Mesenchymal stem cell (in vitro differentiated cells and primary cell): ENCODE data around the gene GARNL3.
A peak's percentile ranks its signal among the peaks of the same experiment; 100 is the strongest.

Source experiments
- DNase-seq: peaks from one replicate; pipeline ENCODE4 v3.0.0-alpha.2; 2013
- H2AFZ ChIP-seq: one replicate; pipeline ENCODE4 v1.6.1; 2013; ENCODE audit warnings: low read depth, mild to moderate bottlenecking, control low read depth, inconsistent platforms, low read length, moderate library complexity
- H2AK5ac ChIP-seq: 2 replicates; pipeline ENCODE4 v1.6.1; 2013; ENCODE audit warnings: low read length, moderate library complexity, mild to moderate bottlenecking, inconsistent platforms; ENCODE audit not compliant: severe bottlenecking
- H2BK120ac ChIP-seq: one replicate; pipeline ENCODE4 v1.6.1; 2013; ENCODE audit warnings: low read depth, mild to moderate bottlenecking, inconsistent platforms, low read length, moderate library complexity
- H2BK12ac ChIP-seq, 2 experiments: one replicate each; pipeline ENCODE4 v1.6.1; 2013; ENCODE audit warnings: inconsistent platforms in 2 of 2, low read length in 2 of 2, mild to moderate bottlenecking in 2 of 2, moderate library complexity in 2 of 2, control low read depth in 1 of 2
- H2BK15ac ChIP-seq: one replicate; pipeline ENCODE4 v1.6.1; 2013; ENCODE audit warnings: mild to moderate bottlenecking, low read depth, inconsistent platforms; ENCODE audit not compliant: poor library complexity, severe bottlenecking
- H2BK5ac ChIP-seq: 2 replicates; pipeline ENCODE4 v1.6.1; 2013; ENCODE audit warnings: low read depth, mild to moderate bottlenecking, low read length, control low read depth, inconsistent platforms; ENCODE audit not compliant: poor library complexity, severe bottlenecking
- H3K14ac ChIP-seq, 2 experiments: one replicate each; pipeline ENCODE4 v1.6.1; 2013; ENCODE audit warnings: inconsistent platforms in 2 of 2, low read length in 2 of 2, control low read depth in 1 of 2, mild to moderate bottlenecking in 1 of 2, moderate library complexity in 1 of 2
- H3K18ac ChIP-seq, 2 experiments: one replicate each; pipeline ENCODE4 v1.6.1; 2013; ENCODE audit warnings: inconsistent platforms in 2 of 2, low read length in 2 of 2, control low read depth in 1 of 2, low read depth in 1 of 2, mild to moderate bottlenecking in 1 of 2
- H3K23ac ChIP-seq, 2 experiments: one replicate each; pipeline ENCODE4 v1.6.1; 2013; ENCODE audit warnings: inconsistent platforms in 2 of 2, low read length in 2 of 2, mild to moderate bottlenecking in 2 of 2, moderate library complexity in 2 of 2, control low read depth in 1 of 2
- H3K27ac ChIP-seq: 2 replicates; pipeline ENCODE4 v1.5.1; 2013; ENCODE audit warnings: mild to moderate bottlenecking, moderate library complexity, low read length, control low read depth, inconsistent platforms; ENCODE audit not compliant: poor library complexity, severe bottlenecking
- H3K27me3 ChIP-seq, 2 experiments: 2 replicates each; pipeline versions ENCODE4 v1.6.1 to v1.7.0; 2013; ENCODE audit warnings: low read length in 2 of 2, mild to moderate bottlenecking in 2 of 2, moderate library complexity in 2 of 2, control low read depth in 1 of 2, inconsistent platforms in 1 of 2; ENCODE audit not compliant: control insufficient read depth in 1 of 2, insufficient read depth in 1 of 2
- H3K36me3 ChIP-seq, 2 experiments: 2 replicates each; pipeline versions ENCODE4 v1.6.1 to v1.7.0; 2013; ENCODE audit warnings: low read length in 2 of 2, control low read depth in 1 of 2, inconsistent platforms in 1 of 2, low read depth in 1 of 2, mild to moderate bottlenecking in 1 of 2; ENCODE audit not compliant: insufficient read depth in 2 of 2, control insufficient read depth in 1 of 2
- H3K4ac ChIP-seq, 2 experiments: one replicate each; pipeline ENCODE4 v1.6.1; 2013; ENCODE audit warnings: inconsistent platforms in 2 of 2, low read length in 2 of 2, mild to moderate bottlenecking in 2 of 2, moderate library complexity in 2 of 2, control low read depth in 1 of 2, low read depth in 1 of 2
- H3K4me1 ChIP-seq: 2 replicates; pipeline ENCODE4 v1.6.1; 2013; ENCODE audit warnings: low read depth, low read length, control low read depth; ENCODE audit not compliant: control insufficient read depth, insufficient read depth
- H3K4me2 ChIP-seq: 2 replicates; pipeline ENCODE4 v1.6.1; 2013; ENCODE audit warnings: low read length, mild to moderate bottlenecking, inconsistent platforms; ENCODE audit not compliant: poor library complexity, severe bottlenecking
- H3K4me3 ChIP-seq, 2 experiments: 2 replicates each; pipeline versions ENCODE4 v1.5.1 to v1.7.0; 2013; ENCODE audit warnings: low read length in 2 of 2, mild to moderate bottlenecking in 2 of 2, control low read depth in 1 of 2, low read depth in 1 of 2; ENCODE audit not compliant: insufficient read depth in 1 of 2
- H3K79me1 ChIP-seq: replicated peaks from 2 replicates; pipeline ENCODE4 v1.6.1; 2013; ENCODE audit warnings: mild to moderate bottlenecking, control low read depth, low read length, inconsistent platforms; ENCODE audit not compliant: poor library complexity, severe bottlenecking
- H3K9ac ChIP-seq: 2 replicates; pipeline ENCODE4 v1.7.0; 2013; ENCODE audit warnings: mild to moderate bottlenecking, low read length, moderate library complexity
- H3K9me3 ChIP-seq: 2 replicates; pipeline ENCODE4 v1.7.0; 2013; ENCODE audit warnings: mild to moderate bottlenecking, low read length; ENCODE audit not compliant: control insufficient read depth
- H4K8ac ChIP-seq: one replicate; pipeline ENCODE4 v1.6.1; 2013; ENCODE audit warnings: inconsistent platforms, mild to moderate bottlenecking, low read length, moderate library complexity
- H4K91ac ChIP-seq: one replicate; pipeline ENCODE4 v1.6.1; 2013; ENCODE audit warnings: mild to moderate bottlenecking, low read length, inconsistent platforms
- WGBS: methylation state at CpG from one replicate; pipeline ENCODE4 v1.1.7; 2013; ENCODE audit warnings: mixed read lengths; 5-methylcytosine and 5-hydroxymethylcytosine counted together

Gene GARNL3

DNA sequence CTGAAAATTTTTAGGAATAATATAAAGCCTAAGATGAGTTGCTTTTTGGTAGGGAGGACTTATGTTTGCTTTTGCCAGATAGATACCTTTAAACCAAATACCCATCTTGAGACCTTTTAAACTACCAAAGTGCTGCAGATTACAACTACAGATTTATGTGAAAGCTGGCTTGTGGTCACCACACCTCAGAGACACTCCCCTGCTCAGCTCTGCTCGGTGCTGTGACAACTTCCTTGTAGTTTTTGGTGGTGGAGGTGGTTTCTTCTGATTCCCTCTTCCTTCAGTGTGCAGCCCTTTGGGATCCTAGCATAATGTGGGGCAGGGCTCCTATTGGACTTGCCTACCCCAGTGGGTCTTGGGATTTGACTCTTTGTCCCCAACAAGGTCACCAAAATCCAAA, 29.2 kb downstream of the GARNL3 start:
- Histone ChIP-seq H3K4me3 (no peak overlapping the region), H3K18ac (no peak overlapping the region), H3K14ac (no peak overlapping the region), H2BK15ac (no peak overlapping the region), H3K23ac (no peak overlapping the region), H2BK5ac (no peak overlapping the region), H3K4me1 (no peaks in the 10 kb centered on the region), H2BK12ac (no peak overlapping the region), H3K4ac (no peak overlapping the region), H3K4me2 (no peak overlapping the region), H2AK5ac (no peak overlapping the region), H4K8ac (no peak overlapping the region), H3K79me1 (no peaks in the 10 kb centered on the region), H4K91ac (no peak overlapping the region), H3K9me3 (no peaks in the 10 kb centered on the region), H2AFZ (no peak overlapping the region), H2BK120ac (no peak overlapping the region), H3K9ac (no peak overlapping the region), H3K27me3 (peaks cover 0 to 62% of the 10 kb centered on the region in 2 experiments), H3K27ac (no peak overlapping the region), H3K36me3 (no peaks in the 10 kb centered on the region)
- DNase-seq = no peak
- 60% methylated on average over 1 of the region's 1 CpG for WGBS

GRCh38 chr9:127295005-127295404, 30.4 kb downstream of the GARNL3 start:
- H4K8ac ChIP-seq = no peak overlapping the region
- no peak overlapping the region for H2BK15ac ChIP-seq
- no peak overlapping the region for H3K4me3 ChIP-seq
- no peak overlapping the region for H2BK120ac ChIP-seq
- no peak overlapping the region for H3K18ac ChIP-seq
- no peak overlapping the region for H3K4ac ChIP-seq
- no peak for DNase-seq
- no peak overlapping the region for H2AFZ ChIP-seq
- no peaks in the 10 kb centered on the region for H3K4me1 ChIP-seq
- H2BK5ac ChIP-seq = no peak overlapping the region
- H3K27me3 ChIP-seq = peaks cover 0 to 50% of the 10 kb centered on the region in 2 experiments
- no peaks in the 10 kb centered on the region for H3K36me3 ChIP-seq
- H3K27ac ChIP-seq = no peak overlapping the region
- H2BK12ac ChIP-seq = peak overlapping the region in 1 of 2 experiments; percentile 24
- H4K91ac ChIP-seq = no peak overlapping the region
- no peak overlapping the region for H3K14ac ChIP-seq
- H2AK5ac ChIP-seq = no peak overlapping the region
- no peak overlapping the region for H3K9ac ChIP-seq
- WGBS = 93% methylated on average over 1 of the region's 1 CpG
- H3K79me1 ChIP-seq = no peaks in the 10 kb centered on the region
- no peak overlapping the region for H3K23ac ChIP-seq
- no peak overlapping the region for H3K4me2 ChIP-seq
- H3K9me3 ChIP-seq = no peaks in the 10 kb centered on the region

- DNase-seq = no peak
- Histone ChIP-seq H3K27ac (no peak overlapping the region), H3K4me1 (no peaks in the 10 kb centered on the region)
Observed at GRCh38 chr9:127300886-127301447, 36.4 kb downstream of the GARNL3 start.

GRCh38 chr9:127303830-127304229, 39.3 kb downstream of the GARNL3 start:
- H3K27me3 ChIP-seq = peaks cover 0 to 19% of the 10 kb centered on the region in 2 experiments
- no peaks in the 10 kb centered on the region for H3K36me3 ChIP-seq
- H4K8ac ChIP-seq = no peak overlapping the region

More at GRCh38 chr9:127300886-127301447, 36.4 kb downstream of the GARNL3 start:
- H3K23ac ChIP-seq = no peak overlapping the region
- no peak overlapping the region for H2BK120ac ChIP-seq
- no peak overlapping the region for H4K91ac ChIP-seq
- no peak overlapping the region for H2BK12ac ChIP-seq
- H4K8ac ChIP-seq = no peak overlapping the region
- H3K4me3 ChIP-seq = no peak overlapping the region
- H3K9me3 ChIP-seq = no peaks in the 10 kb centered on the region
- H3K9ac ChIP-seq = no peak overlapping the region
- no peak overlapping the region for H3K18ac ChIP-seq
- no peak overlapping the region for H2BK5ac ChIP-seq
- H3K4me2 ChIP-seq = no peak overlapping the region
- H2BK15ac ChIP-seq = no peak overlapping the region
- no peak overlapping the region for H3K4ac ChIP-seq
- H3K27me3 ChIP-seq = peaks cover 0 to 25% of the 10 kb centered on the region in 2 experiments
- no peak overlapping the region for H3K14ac ChIP-seq
- WGBS = 93% methylated on average over 3 of the region's 3 CpGs
- no peak overlapping the region for H2AFZ ChIP-seq
- H3K36me3 ChIP-seq = no peaks in the 10 kb centered on the region
- H3K79me1 ChIP-seq = no peaks in the 10 kb centered on the region
- H2AK5ac ChIP-seq = no peak overlapping the region

More at GRCh38 chr9:127303830-127304229, 39.3 kb downstream of the GARNL3 start:
- H2BK120ac ChIP-seq = no peak overlapping the region
- H2AK5ac ChIP-seq = no peak overlapping the region
- WGBS = 100% methylated on average over 1 of the region's 1 CpG
- no peak overlapping the region for H4K91ac ChIP-seq
- H2BK12ac ChIP-seq = no peak overlapping the region
- no peak overlapping the region for H2AFZ ChIP-seq
- H3K4me3 ChIP-seq = no peak overlapping the region
- no peak overlapping the region for H3K4me2 ChIP-seq
- no peaks in the 10 kb centered on the region for H3K79me1 ChIP-seq
- H2BK15ac ChIP-seq = no peak overlapping the region
- DNase-seq = peak; percentile 25
- H3K18ac ChIP-seq = no peak overlapping the region
- H3K23ac ChIP-seq = no peak overlapping the region
- H3K9ac ChIP-seq = no peak overlapping the region
- H2BK5ac ChIP-seq = no peak overlapping the region
- no peaks in the 10 kb centered on the region for H3K9me3 ChIP-seq
- no peak overlapping the region for H3K4ac ChIP-seq
- no peak overlapping the region for H3K27ac ChIP-seq
- H3K14ac ChIP-seq = no peak overlapping the region
- no peaks in the 10 kb centered on the region for H3K4me1 ChIP-seq
